PFSK-1 (cell line): ENCODE measurements around the gene PDCD4.

Source experiments
- FOXP2 ChIP-seq: optimal IDR thresholded peaks from 2 replicates; pipeline ENCODE3; 2011; ENCODE audit warnings: borderline replicate concordance, control low read depth, inconsistent platforms; ENCODE audit not compliant: insufficient read depth; ENCODE audit errors: extremely low read length, extremely low read depth
- POLR2AphosphoS5 ChIP-seq: IDR thresholded peaks from 2 replicates; pipeline ENCODE4 v1.6.1; 2012; ENCODE audit warnings: low read depth, mild to moderate bottlenecking, control low read depth, low read length, moderate library complexity
- REST ChIP-seq, 2 experiments: IDR thresholded peaks; 2 replicates each; pipeline versions ENCODE4 v1.6.1 to v1.8.0; 2011 to 2012; ENCODE audit warnings: low read depth in 2 of 2, low read length in 2 of 2, control low read depth in 1 of 2, inconsistent platforms in 1 of 2, mild to moderate bottlenecking in 1 of 2, moderate library complexity in 1 of 2; ENCODE audit not compliant: insufficient read depth in 1 of 2
- SIN3A ChIP-seq: IDR thresholded peaks from 2 replicates; pipeline ENCODE4 v1.6.1; 2012; ENCODE audit warnings: mild to moderate bottlenecking, low read length, moderate library complexity, borderline replicate concordance; ENCODE audit not compliant: insufficient read depth
- TAF1 ChIP-seq: IDR thresholded peaks from 2 replicates; pipeline ENCODE4 v1.6.1; 2012; ENCODE audit warnings: low read length, control low read depth, borderline replicate concordance; ENCODE audit not compliant: insufficient read depth

Gene PDCD4

GRCh38 chr10:110868981-110869380 lies 2.7 kb upstream of the PDCD4 start:
- no peak for TF ChIP-seq SIN3A
- no peak for TF ChIP-seq TAF1
- TF ChIP-seq FOXP2: no peak
- no peak for TF ChIP-seq REST (IDR thresholded peaks at IDR 0.05; ENCODE audit: insufficient read depth in 1 of 2, low read depth in 2 of 2, low read length in 2 of 2)
- no peak for TF ChIP-seq POLR2AphosphoS5

- no peak for TF ChIP-seq POLR2AphosphoS5
- TF ChIP-seq SIN3A: no peak
- no peak for TF ChIP-seq TAF1
- no peak for TF ChIP-seq FOXP2
- TF ChIP-seq REST (IDR thresholded peaks at IDR 0.05; ENCODE audit: insufficient read depth in 1 of 2, low read depth in 2 of 2, low read length in 2 of 2): no peak
Measured at GRCh38 chr10:110870823-110871297, 868 bp upstream of the PDCD4 start.

GRCh38 chr10:110872145-110872983 lies 636 bp downstream of the PDCD4 start:
- TF ChIP-seq POLR2AphosphoS5 (no peak; the same call in 1 of the 2 replicates), FOXP2 (no peak), TAF1 (no peak), SIN3A (no peak)

- no peak for TF ChIP-seq REST (IDR thresholded peaks at IDR 0.05; ENCODE audit: insufficient read depth in 1 of 2, low read depth in 2 of 2, low read length in 2 of 2)
- TF ChIP-seq POLR2AphosphoS5: no peak
- TF ChIP-seq FOXP2: no peak
- TF ChIP-seq SIN3A: no peak
- no peak for TF ChIP-seq TAF1
Measured at GRCh38 chr10:110872984-110873923, 1.5 kb downstream of the PDCD4 start.

GRCh38 chr10:110873951-110874350 lies 2.2 kb downstream of the PDCD4 start:
- TF ChIP-seq TAF1 (no peak), REST (IDR thresholded peaks at IDR 0.05; ENCODE audit: insufficient read depth in 1 of 2, low read depth in 2 of 2, low read length in 2 of 2) (no peak)
